HG03139 (cell line): ENCODE measurements around the gene DHRS2.

Experiments
- ATAC-seq: cut with Tn5 transposase; IDR thresholded peaks from one replicate; pipeline ENCODE4 v1.9.1; 2021; ENCODE audit not compliant: unreplicated experiment

Gene DHRS2

GRCh38 chr14:23646648-23647549 is 10.7 kb downstream of the DHRS2 start:
- ATAC-seq: no peak

GRCh38 chr14:23647619-23648018 is 11.5 kb downstream of the DHRS2 start:
- no peak for ATAC-seq

GRCh38 chr14:23648764-23649460 is 12.7 kb downstream of the DHRS2 start:
- ATAC-seq: no peak

- ATAC-seq: no peak
These were observed 14.3 kb downstream of the DHRS2 start for GRCh38 chr14:23650506-23650905.

- ATAC-seq: no peak
These were observed 16.9 kb downstream of the DHRS2 start for GRCh38 chr14:23653051-23653450.

DNA sequence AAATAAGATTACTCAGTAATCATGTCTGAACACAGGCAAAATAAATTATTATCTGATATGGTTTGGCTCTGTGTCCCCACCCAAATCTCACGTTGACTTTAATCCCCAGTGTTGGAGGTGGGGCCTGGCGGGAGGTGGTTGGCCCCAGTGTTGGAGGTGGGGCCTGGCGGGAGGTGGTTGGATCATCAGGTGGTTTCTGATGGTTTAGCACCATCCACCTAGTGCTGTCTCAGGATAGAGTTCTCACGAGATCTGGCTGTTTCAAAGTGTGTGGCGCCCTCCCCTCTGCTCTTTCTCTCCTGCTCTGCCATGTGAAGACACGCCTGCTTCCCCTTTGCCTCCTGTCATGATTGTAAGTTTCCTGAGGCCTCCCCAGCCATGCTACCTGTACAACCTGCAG is 18.1 kb downstream of the DHRS2 start:
- no peak for ATAC-seq

GRCh38 chr14:23657959-23658470 is 21.9 kb downstream of the DHRS2 start:
- ATAC-seq: no peak

GRCh38 chr14:23660290-23661226 is 24.4 kb downstream of the DHRS2 start:
- no peak for ATAC-seq

DNA sequence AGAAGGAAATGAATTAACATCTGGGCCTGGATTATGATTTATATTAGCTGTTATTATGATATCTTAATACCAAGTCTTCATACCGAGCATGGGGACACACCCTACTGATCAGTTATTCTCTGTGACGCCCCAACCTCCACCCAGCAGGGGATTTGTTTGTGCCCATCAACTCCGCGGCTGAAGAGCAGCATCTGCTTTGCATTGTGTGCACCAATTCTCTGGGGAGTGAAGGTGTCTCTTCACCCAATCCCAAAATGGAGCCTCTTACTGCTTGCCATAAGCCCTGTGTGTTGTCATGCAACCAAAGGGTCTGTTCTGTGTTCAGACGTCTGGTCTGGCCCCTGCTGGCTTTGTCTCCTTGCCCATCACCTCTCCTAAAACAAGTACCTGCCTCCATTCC is 25.4 kb downstream of the DHRS2 start:
- no peak for ATAC-seq

DNA sequence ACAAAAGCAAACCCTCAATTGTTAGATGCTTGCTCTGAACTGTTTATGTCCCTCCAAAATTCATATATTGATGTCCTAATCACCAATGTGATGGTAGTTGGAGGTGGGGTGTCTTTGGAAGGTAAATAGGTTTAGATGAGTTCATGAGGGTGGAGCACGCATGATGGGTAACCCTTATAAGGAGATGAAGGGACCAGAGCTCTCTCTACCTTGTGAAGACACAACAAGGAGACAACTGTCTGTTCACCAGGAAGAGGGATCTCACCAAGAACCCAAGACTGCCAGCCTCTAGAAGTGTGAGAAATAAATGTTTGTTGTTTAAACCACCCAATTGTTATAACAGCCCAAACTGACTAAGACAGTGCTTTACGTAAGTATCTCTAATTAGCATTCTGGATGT is 27.0 kb downstream of the DHRS2 start:
- no peak for ATAC-seq

DNA sequence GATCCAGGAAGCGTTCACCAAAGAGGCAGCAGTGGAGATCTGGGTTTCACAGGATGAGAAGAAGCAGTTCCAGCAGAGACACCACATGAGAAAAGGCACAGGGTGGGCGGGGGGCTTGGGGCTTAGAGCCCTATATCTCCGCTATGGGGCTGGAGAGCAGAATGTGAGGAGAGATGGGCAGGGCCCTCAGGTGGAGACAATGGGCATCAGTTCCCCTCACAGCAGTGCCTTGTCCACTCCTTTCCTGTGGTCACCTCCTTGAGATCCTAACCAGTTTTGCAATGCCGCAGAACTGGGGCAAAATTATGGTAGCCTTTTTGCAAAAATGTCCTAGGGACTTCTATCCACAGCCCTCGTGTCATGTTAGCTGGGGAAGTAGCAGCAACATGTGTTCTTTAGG is 27.5 kb downstream of the DHRS2 start:
- ATAC-seq: no peak

DNA sequence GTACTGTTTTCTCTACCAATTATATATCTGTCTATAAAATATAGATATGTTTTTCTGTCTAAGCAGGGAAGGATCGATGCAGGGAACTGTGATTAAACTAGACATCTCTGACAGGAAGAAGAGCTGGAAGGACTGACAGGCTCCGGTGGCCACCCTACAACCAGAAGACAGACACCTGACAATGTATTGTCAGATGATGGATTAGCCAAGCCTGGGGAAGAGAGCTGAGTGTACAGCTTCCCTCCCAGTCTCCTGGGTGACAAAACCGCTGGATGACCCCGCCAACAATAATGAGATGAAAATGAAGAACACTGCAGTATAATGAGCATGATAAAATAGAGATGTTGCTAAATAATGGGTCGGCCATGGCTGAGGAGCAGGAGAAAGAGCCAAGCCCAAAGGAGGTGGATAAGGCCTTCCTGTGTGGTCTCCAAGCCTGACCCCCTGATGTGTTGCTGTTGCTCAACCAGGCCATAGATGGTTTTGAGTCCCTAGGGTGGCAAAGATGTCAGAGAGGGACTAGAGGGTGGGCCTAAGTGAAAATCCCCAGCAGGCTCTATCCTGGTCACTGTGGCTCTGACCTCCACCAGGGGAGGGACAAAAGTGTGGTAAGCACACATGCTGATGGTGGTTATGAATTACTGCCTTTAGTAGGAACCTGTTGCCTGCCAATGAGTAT is 28.2 kb downstream of the DHRS2 start:
- no peak for ATAC-seq

DNA sequence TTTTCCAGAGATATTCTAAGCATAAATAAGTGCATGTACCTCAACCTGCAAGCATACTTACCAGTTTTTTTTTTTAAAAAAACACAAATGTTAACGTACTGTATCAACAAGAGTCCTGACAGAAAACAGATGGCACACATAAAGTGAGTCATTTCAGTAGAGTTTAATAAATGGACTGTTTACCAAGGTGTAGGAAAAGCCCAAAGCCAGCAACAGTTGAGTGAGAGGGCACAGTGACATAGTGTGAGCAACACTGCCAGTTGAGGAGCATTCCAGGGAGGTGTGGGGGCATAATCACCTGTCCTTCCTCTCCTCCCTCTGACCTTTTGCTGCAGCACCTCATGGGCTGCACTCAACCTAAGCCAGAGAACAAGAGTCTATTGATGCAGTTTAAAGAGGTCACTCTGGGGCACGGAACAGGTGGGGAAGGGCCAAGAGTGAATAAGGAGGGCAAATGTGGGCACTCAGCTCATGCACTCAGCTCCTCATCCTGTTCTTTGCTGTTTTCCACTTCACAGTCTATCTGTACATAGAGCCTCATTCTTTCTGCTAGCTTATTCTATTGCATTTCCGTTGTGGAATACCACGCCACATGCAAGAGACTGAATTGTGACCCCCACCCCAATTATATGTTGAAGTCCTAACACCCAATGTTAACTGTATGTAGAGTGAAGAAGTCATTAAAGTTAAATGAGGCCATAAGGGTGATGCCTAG is 29.3 kb downstream of the DHRS2 start:
- no peak for ATAC-seq

DNA sequence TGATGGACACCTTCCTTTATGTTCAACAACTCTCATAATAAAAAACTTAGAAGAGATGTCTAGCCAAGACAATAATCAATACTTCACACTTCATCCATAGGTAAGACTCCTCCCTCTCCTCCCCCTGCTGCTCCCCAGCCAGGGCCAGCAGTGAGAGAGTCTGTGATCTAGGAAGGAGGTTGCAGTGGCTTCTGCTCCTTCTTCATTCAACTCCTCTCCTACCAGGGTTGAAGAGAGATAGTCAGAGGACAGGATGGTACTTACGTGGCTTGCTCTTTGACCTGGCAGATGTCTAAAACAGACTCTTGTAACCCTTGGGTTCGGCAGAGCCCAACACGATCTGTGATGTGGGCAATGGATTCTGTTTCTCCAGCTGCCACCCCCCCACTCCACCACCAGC is 31.0 kb downstream of the DHRS2 start:
- no peak for ATAC-seq

DNA sequence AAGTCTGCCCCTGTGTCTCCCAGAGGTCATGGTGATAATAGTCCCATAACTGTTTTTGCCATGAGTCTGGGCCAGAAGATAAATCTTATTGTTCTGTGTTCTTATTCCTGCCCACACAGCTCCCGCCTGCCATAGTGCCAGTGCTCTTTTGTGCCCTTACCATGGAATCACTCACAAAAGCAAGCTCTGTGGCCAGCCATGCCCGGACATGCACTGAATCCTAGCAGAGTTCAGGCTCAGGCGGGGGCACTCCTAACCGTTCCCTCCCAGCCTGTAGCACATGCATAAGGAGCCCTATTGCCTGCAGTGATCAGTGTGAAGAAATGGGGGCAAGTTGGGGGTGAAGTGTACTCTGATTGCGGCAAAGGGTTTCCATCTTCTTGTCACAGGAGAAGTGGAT is 33.3 kb downstream of the DHRS2 start:
- ATAC-seq: no peak

DNA sequence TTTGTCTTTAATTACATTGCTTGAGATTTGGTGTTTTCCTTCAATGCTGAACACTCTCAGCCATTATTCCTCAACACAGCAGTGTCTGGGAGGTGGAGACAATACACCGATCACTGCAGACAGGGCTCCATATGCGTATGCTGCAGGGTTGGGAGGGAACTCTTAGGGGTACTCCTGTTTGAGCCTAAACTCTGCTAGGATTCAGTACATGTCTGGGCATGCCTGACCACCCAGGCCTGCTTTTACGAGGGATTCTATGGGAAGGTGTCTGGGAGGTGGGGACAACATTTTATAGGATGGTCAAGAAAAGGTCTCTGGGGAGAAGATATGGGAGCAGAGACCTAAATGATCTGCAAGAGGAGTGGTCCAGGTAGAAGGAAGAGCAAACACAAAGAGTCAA is 34.3 kb downstream of the DHRS2 start:
- no peak for ATAC-seq

GRCh38 chr14:23672200-23672599 is 36.0 kb downstream of the DHRS2 start:
- ATAC-seq: no peak

- no peak for ATAC-seq
These were observed 39.2 kb downstream of the DHRS2 start for GRCh38 chr14:23675337-23675736.

DNA sequence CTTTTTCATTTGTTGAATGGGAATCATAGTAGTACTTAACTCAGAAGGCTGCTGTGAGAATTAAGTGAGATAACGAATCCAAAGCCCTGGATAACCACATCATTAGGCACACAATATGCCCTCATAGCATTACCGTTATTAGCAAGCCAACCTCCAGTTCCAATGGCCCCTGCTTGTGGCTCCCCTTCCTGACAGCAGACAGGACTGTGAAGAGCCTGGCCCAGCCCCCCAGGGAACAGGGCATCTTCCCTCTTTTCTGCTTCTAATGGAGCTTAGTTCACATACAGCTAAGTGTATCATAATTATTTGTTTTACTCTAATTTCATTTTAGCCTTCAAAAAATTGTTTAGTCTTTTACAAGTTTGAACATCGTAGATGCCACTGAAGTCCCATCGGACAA is 39.7 kb downstream of the DHRS2 start:
- no peak for ATAC-seq

GRCh38 chr14:23681337-23681736 is 45.2 kb downstream of the DHRS2 start:
- no peak for ATAC-seq
